Measurements from ENCODE around the gene GRIK5.

GRIK5 gene

GRCh38 chr19:42068756-42069571 is 1.0 kb downstream of the GRIK5 start:
- ChIA-PET POLR2A (no interaction called here), CTCF (interaction anchor here (0.8 to 1.0 kb wide), 2 partner anchors 34 to 41 kb away, joined by 3 to 4 read pairs; no protein-coding TSS in a partner anchor)
- no peak for TF ChIP-seq ARNT (IDR thresholded peaks at IDR 0.05)
- no peak for TF ChIP-seq NFRKB (IDR thresholded peaks at IDR 0.05)
- TF ChIP-seq LEF1 (IDR thresholded peaks at IDR 0.05; ENCODE audit: borderline replicate concordance) = no peak
- TF ChIP-seq TARDBP (IDR thresholded peaks at IDR 0.05) = no peak
- no peak for TF ChIP-seq SP1 (IDR thresholded peaks at IDR 0.05)
- TF ChIP-seq FOXK2 (IDR thresholded peaks at IDR 0.05) = no peak
- DNase-seq (ENCODE audit: extremely low spot score) = no peak

GRCh38 chr19:42068361-42068755 is 1.6 kb downstream of the GRIK5 start:
- CTCF ChIA-PET = interaction anchor here (1.0 kb wide), 1 partner anchor 33 kb away, joined by 4 read pairs; no protein-coding TSS in a partner anchor
- TF ChIP-seq SUZ12 (IDR thresholded peaks at IDR 0.05) (no peak), HDGF (IDR thresholded peaks at IDR 0.05; ENCODE audit: borderline replicate concordance) (no peak), ZNF384 (IDR thresholded peaks at IDR 0.05) (no peak), PKNOX1 (IDR thresholded peaks at IDR 0.05) (no peak), FOXM1 (IDR thresholded peaks at IDR 0.05; ENCODE audit: borderline replicate concordance) (no peak), FOXK2 (IDR thresholded peaks at IDR 0.05) (no peak), BHLHE40 (IDR thresholded peaks at IDR 0.05; ENCODE audit: borderline replicate concordance) (no peak), CTBP1 (IDR thresholded peaks at IDR 0.05; ENCODE audit: borderline replicate concordance) (no peak), LEF1 (IDR thresholded peaks at IDR 0.05; ENCODE audit: borderline replicate concordance) (no peak), TARDBP (IDR thresholded peaks at IDR 0.05) (no peak)
- no peak for DNase-seq (ENCODE audit: extremely low spot score)
- POLR2A ChIA-PET = no interaction called here

- TF ChIP-seq ZNF384 (IDR thresholded peaks at IDR 0.05) (no peak), FOXA1 (IDR thresholded peaks at IDR 0.05) (no peak), BHLHE40 (IDR thresholded peaks at IDR 0.05; ENCODE audit: borderline replicate concordance) (no peak), TARDBP (IDR thresholded peaks at IDR 0.05) (no peak), LEF1 (IDR thresholded peaks at IDR 0.05; ENCODE audit: borderline replicate concordance) (no peak), ELF4 (IDR thresholded peaks at IDR 0.05) (no peak), NFRKB (IDR thresholded peaks at IDR 0.05) (no peak)
- DNase-seq (ENCODE audit: extremely low spot score) = no peak
- POLR2A ChIA-PET = no interaction called here
- CTCF ChIA-PET = interaction anchor here (0.6 kb wide), 1 partner anchor 42 kb away, joined by 3 read pairs; no protein-coding TSS in a partner anchor
These were observed 2.6 kb downstream of the GRIK5 start for GRCh38 chr19:42067315-42067888.

- ChIA-PET POLR2A (interaction anchor here (1.2 to 1.5 kb wide), 2 partner anchors 8 to 10 kb away, joined by 4 to 8 read pairs; partner anchors contain the start of gene ZNF574), CTCF (no interaction called here)
- peak; percentile 62 for DNase-seq (ENCODE audit: extremely low spot score)
- TF ChIP-seq CTBP1 (IDR thresholded peaks at IDR 0.05; ENCODE audit: borderline replicate concordance) (no peak), PKNOX1 (IDR thresholded peaks at IDR 0.05) (no peak)
These were observed 3.8 kb downstream of the GRIK5 start for GRCh38 chr19:42066075-42066754.

- TF ChIP-seq NFRKB (IDR thresholded peaks at IDR 0.05) = no peak
- TF ChIP-seq PKNOX1 (IDR thresholded peaks at IDR 0.05) = no peak
- no peak for TF ChIP-seq L3MBTL2 (conservative IDR thresholded peaks at IDR 0.05)
- TF ChIP-seq TARDBP (IDR thresholded peaks at IDR 0.05) = no peak
- no peak for TF ChIP-seq BHLHE40 (IDR thresholded peaks at IDR 0.05; ENCODE audit: borderline replicate concordance)
- TF ChIP-seq LEF1 (IDR thresholded peaks at IDR 0.05; ENCODE audit: borderline replicate concordance) = no peak
- TF ChIP-seq FOXA1 (IDR thresholded peaks at IDR 0.05) = no peak
- TF ChIP-seq CTBP1 (IDR thresholded peaks at IDR 0.05; ENCODE audit: borderline replicate concordance) = no peak
- TF ChIP-seq SUZ12 (IDR thresholded peaks at IDR 0.05) = no peak
- no peak for TF ChIP-seq ELF4 (IDR thresholded peaks at IDR 0.05)
- no peak for TF ChIP-seq FOXK2 (IDR thresholded peaks at IDR 0.05)
- no peak for TF ChIP-seq HDGF (IDR thresholded peaks at IDR 0.05; ENCODE audit: borderline replicate concordance)
- no peak for TF ChIP-seq SP1 (IDR thresholded peaks at IDR 0.05)
- no peak for TF ChIP-seq ARNT (IDR thresholded peaks at IDR 0.05)
- TF ChIP-seq FOXM1 (IDR thresholded peaks at IDR 0.05; ENCODE audit: borderline replicate concordance) = no peak
- no peak for TF ChIP-seq ZNF384 (IDR thresholded peaks at IDR 0.05)
- no peak for DNase-seq (ENCODE audit: extremely low spot score)
- ChIA-PET POLR2A (interaction anchor here (1.2 to 1.5 kb wide), 2 partner anchors 9 to 11 kb away, joined by 4 to 8 read pairs; partner anchors contain the start of gene ZNF574), CTCF (no interaction called here)
These were observed 4.5 kb downstream of the GRIK5 start for GRCh38 chr19:42065511-42065910.

- no peak for TF ChIP-seq BHLHE40 (IDR thresholded peaks at IDR 0.05; ENCODE audit: borderline replicate concordance)
- TF ChIP-seq ELF4 (IDR thresholded peaks at IDR 0.05) = no peak
- no peak for TF ChIP-seq NFRKB (IDR thresholded peaks at IDR 0.05)
- TF ChIP-seq ZNF384 (IDR thresholded peaks at IDR 0.05) = no peak
- no peak for TF ChIP-seq HDGF (IDR thresholded peaks at IDR 0.05; ENCODE audit: borderline replicate concordance)
- TF ChIP-seq FOXM1 (IDR thresholded peaks at IDR 0.05; ENCODE audit: borderline replicate concordance) = no peak
- no peak for TF ChIP-seq ARNT (IDR thresholded peaks at IDR 0.05)
- no peak for TF ChIP-seq FOXA1 (IDR thresholded peaks at IDR 0.05)
- POLR2A ChIA-PET = interaction anchor here (1.2 to 1.5 kb wide), 2 partner anchors 10 to 11 kb away, joined by 4 to 8 read pairs; partner anchors contain the start of gene ZNF574
- CTCF ChIA-PET = interaction anchor here (0.7 kb wide), 1 partner anchor 37 kb away, joined by 3 read pairs; no protein-coding TSS in a partner anchor
- no peak for DNase-seq (ENCODE audit: extremely low spot score)
These were observed 5.0 kb downstream of the GRIK5 start for GRCh38 chr19:42065051-42065450.
